Activated T-cell treated with anti-CD3 and anti-CD28 coated beads for 4 hours (primary cell): Measurements from ENCODE around the gene TFAM.

ENCODE experiments used
- DNase-seq: peaks from one replicate; pipeline ENCODE4 v3.0.0-alpha.2; 2020

The TFAM gene

GRCh38 chr10:58384999-58385783, at the start of gene TFAM:
TFAM (plus strand) TSS chr10:58385410; CDS start chr10:58385548, 138 bp downstream.
- DNase-seq, result peak; percentile 98

- no peak for DNase-seq
These were observed 49.0 kb upstream of the TFAM start for GRCh38 chr10:58336242-58336641.

GRCh38 chr10:58341422-58341821, 43.8 kb upstream of the TFAM start:
- DNase-seq, result no peak

- DNase-seq, result no peak
These were observed 43.3 kb upstream of the TFAM start for GRCh38 chr10:58341947-58342346.

GRCh38 chr10:58347967-58348366, 37.2 kb upstream of the TFAM start:
- DNase-seq, result no peak

GRCh38 chr10:58348571-58349033, 36.6 kb upstream of the TFAM start:
- no peak for DNase-seq

GRCh38 chr10:58350023-58350422, 35.2 kb upstream of the TFAM start:
- DNase-seq, result no peak

GRCh38 chr10:58350619-58351323, 34.4 kb upstream of the TFAM start:
- no peak for DNase-seq

GRCh38 chr10:58351616-58352578, 33.3 kb upstream of the TFAM start:
- DNase-seq, result no peak

- DNase-seq, result no peak
These were observed 32.1 kb upstream of the TFAM start for GRCh38 chr10:58352956-58353610.

- DNase-seq, result no peak
These were observed 28.5 kb upstream of the TFAM start for GRCh38 chr10:58356756-58357155.

- DNase-seq, result no peak
These were observed 26.8 kb upstream of the TFAM start for GRCh38 chr10:58358314-58358933.

GRCh38 chr10:58358947-58359346, 26.3 kb upstream of the TFAM start:
- no peak for DNase-seq

GRCh38 chr10:58359541-58359940, 25.7 kb upstream of the TFAM start:
- DNase-seq, result no peak

- no peak for DNase-seq
These were observed 24.7 kb upstream of the TFAM start for GRCh38 chr10:58360412-58361004.

- no peak for DNase-seq
These were observed 23.9 kb upstream of the TFAM start for GRCh38 chr10:58361353-58361752.

GRCh38 chr10:58362027-58362789, 23.0 kb upstream of the TFAM start:
- DNase-seq, result no peak

GRCh38 chr10:58367069-58367468, 18.1 kb upstream of the TFAM start:
- no peak for DNase-seq

GRCh38 chr10:58371473-58371872, 13.7 kb upstream of the TFAM start:
- no peak for DNase-seq

- no peak for DNase-seq
These were observed 12.4 kb upstream of the TFAM start for GRCh38 chr10:58372607-58373441.
